MCF 10A (cell line): ENCODE measurements around the gene SHISA5. TPM values are rescaled to one million over a fixed set of nuclear protein-coding genes. Genes with fewer than 3 reads are reported as not detected.
A peak's percentile ranks its signal among the peaks of the same experiment; 100 is the strongest.

Experiments
- BruUV-seq: library from RNA; stranded (reverse); fragments of 400-500 nt; replicated peaks from 2 replicates; lab custom pipeline; 2021; lab: Mats Ljungman, UMichigan
- CTCF ChIA-PET: fragments of 300-600 bp; sonication (Branson Sonifier 250); formaldehyde crosslinking; extraction: SDS; loops from one replicate; lab custom pipeline; 2021; ENCODE audit warnings: antibody characterized with exemption, inconsistent platforms; lab: Yijun Ruan, JAX
- POLR2A ChIA-PET: fragments of 300-600, 350-650 bp; sonication (Branson Sonifier 250); formaldehyde crosslinking; extraction: SDS; loops from one replicate; lab custom pipeline; 2020; ENCODE audit warnings: antibody characterized with exemption, inconsistent platforms; lab: Yijun Ruan, JAX
- DNase-seq: peaks from one replicate; pipeline ENCODE4 v3.0.0-alpha.2; 2018; ENCODE audit not compliant: unreplicated experiment
- H3K27ac Mint-ChIP-seq: one replicate; pipeline ENCODE4 v1.8.0; 2022; ENCODE audit warnings: mild to moderate bottlenecking, low read depth, mixed read lengths; ENCODE audit not compliant: unreplicated experiment
- H3K27me3 Mint-ChIP-seq: one replicate; pipeline ENCODE4 v1.8.0; 2022; ENCODE audit warnings: mixed read lengths; ENCODE audit not compliant: insufficient read depth, unreplicated experiment
- H3K36me3 Mint-ChIP-seq: one replicate; pipeline ENCODE4 v1.8.0; 2022; ENCODE audit warnings: mild to moderate bottlenecking, moderate library complexity, mixed read lengths; ENCODE audit not compliant: insufficient read depth, unreplicated experiment
- H3K4me1 Mint-ChIP-seq: one replicate; pipeline ENCODE4 v1.8.0; 2022; ENCODE audit warnings: mixed read lengths; ENCODE audit not compliant: insufficient read depth, unreplicated experiment
- H3K4me3 Mint-ChIP-seq: one replicate; pipeline ENCODE4 v1.8.0; 2022; ENCODE audit warnings: mild to moderate bottlenecking, moderate library complexity, mixed read lengths; ENCODE audit not compliant: unreplicated experiment
- H3K9me3 Mint-ChIP-seq: one replicate; pipeline ENCODE4 v1.8.0; 2022; ENCODE audit warnings: mixed read lengths; ENCODE audit not compliant: unreplicated experiment
- intact Hi-C: fragments of 100-400 bp; cut with micrococcal nuclease; formaldehyde crosslinking; loops from 2 replicates; pipeline ENCODE4 v1.14.1; 2022
- total RNA-seq: library from RNA; stranded (reverse); gene quantifications from 2 replicates; pipeline ENCODE4 v1.2.3, GENCODE V29; 2022
- TF ChIP-seq, protein P1 (sequence below): fragments of 200-600 bp; IDR thresholded peaks from one replicate; pipeline ENCODE4 v1.8.0; 2022; ENCODE audit warnings: antibody characterized with exemption, mild to moderate bottlenecking; ENCODE audit not compliant: unreplicated experiment

Gene SHISA5
- total RNA-seq, 1 experiment from 2014 or later, result 131 TPM

DNA sequence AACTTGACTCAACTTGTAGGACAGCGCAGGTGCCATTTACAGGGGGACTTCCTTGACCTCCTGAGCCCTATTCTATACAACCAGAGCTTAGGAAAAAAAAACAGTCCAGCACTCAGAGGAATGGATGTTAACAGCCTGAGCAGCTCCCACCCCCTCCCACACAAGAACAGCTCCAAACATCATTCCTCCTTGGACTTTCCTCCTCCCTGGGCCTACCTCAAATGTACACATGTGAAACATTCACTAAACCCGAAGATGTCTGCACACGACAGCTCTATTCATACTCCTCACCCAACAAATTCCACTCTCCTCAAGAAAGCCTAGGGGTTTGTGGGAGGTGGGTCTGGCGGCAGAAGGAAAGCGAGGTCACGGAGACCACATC, 57.9 kb downstream of the SHISA5 start:
- peak overlapping the region; percentile 96 for H3K4me3 Mint-ChIP-seq
- intact Hi-C loops, result loop anchor here (5.0 kb wide), 1 partner anchor 101 kb away; no protein-coding TSS in a partner anchor
- no peaks in the 10 kb centered on the region for H3K27me3 Mint-ChIP-seq
- DNase-seq, result no peak
- H3K36me3 Mint-ChIP-seq, result peaks cover 54% of the 10 kb centered on the region
- ChIA-PET POLR2A (interaction anchor here (0.6 to 6.0 kb wide), 31 partner anchors 10 to 583 kb away, joined by 3 to 61 read pairs (median 4); partner anchors contain the start of genes CDC25A, IMPDH2, IP6K2 and PFKFB4), CTCF (interaction anchor here (0.7 to 4.7 kb wide), 9 partner anchors 9 to 580 kb away, joined by 3 to 57 read pairs (median 6); no protein-coding TSS in a partner anchor)
- TSS peak; percentile 73 for BruUV-seq
- TF ChIP-seq, protein P1, sequence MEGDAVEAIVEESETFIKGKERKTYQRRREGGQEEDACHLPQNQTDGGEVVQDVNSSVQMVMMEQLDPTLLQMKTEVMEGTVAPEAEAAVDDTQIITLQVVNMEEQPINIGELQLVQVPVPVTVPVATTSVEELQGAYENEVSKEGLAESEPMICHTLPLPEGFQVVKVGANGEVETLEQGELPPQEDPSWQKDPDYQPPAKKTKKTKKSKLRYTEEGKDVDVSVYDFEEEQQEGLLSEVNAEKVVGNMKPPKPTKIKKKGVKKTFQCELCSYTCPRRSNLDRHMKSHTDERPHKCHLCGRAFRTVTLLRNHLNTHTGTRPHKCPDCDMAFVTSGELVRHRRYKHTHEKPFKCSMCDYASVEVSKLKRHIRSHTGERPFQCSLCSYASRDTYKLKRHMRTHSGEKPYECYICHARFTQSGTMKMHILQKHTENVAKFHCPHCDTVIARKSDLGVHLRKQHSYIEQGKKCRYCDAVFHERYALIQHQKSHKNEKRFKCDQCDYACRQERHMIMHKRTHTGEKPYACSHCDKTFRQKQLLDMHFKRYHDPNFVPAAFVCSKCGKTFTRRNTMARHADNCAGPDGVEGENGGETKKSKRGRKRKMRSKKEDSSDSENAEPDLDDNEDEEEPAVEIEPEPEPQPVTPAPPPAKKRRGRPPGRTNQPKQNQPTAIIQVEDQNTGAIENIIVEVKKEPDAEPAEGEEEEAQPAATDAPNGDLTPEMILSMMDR, result no peak
- peak overlapping the region; percentile 73 for H3K27ac Mint-ChIP-seq
- peaks cover 25% of the 10 kb centered on the region for H3K4me1 Mint-ChIP-seq
- H3K9me3 Mint-ChIP-seq, result no peaks in the 10 kb centered on the region

DNA sequence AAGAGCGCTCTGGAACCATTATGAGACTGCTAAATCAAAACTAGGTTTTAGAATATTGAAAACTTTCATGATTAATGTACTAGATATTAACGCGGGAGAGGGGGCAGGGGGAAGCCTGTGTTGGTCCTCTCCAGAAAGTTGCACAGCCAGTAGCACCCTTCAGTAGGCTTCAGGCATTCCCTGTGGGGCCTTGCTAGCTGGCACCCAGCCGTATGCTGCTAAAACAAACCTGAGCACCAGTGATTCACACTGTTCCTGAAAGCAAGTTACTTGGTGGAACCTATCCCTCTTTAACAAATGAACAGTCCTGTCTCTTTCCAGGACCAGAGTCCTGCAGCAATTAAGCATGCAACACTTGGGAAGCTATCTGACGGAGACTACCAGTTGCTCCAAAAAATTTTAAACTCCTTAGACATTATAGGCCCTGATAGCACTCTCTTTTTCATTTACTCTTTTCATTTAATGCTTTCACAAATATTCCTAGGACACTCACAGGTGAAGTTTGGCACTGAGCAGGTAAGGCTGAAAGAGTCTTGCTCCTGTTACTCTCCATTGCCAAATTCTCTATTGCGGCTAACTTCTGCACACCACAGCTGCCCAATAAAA, 58.6 kb downstream of the SHISA5 start:
- Mint-ChIP-seq H3K4me3 (peak overlapping the region; percentile 96), H3K9me3 (no peaks in the 10 kb centered on the region), H3K27ac (no peak overlapping the region), H3K4me1 (peaks cover 25% of the 10 kb centered on the region), H3K36me3 (peaks cover 58% of the 10 kb centered on the region), H3K27me3 (no peaks in the 10 kb centered on the region)
- TF ChIP-seq, protein P1, result no peak
- POLR2A ChIA-PET, result interaction anchor here (0.6 to 6.0 kb wide), 25 partner anchors 9 to 584 kb away, joined by 3 to 61 read pairs (median 7); partner anchors contain the start of genes CDC25A, IMPDH2, IP6K2 and PFKFB4
- CTCF ChIA-PET, result interaction anchor here (0.8 to 4.7 kb wide), 7 partner anchors 9 to 177 kb away, joined by 3 to 57 read pairs (median 7); no protein-coding TSS in a partner anchor
- BruUV-seq, result no TSS peak
- intact Hi-C loops, result loop anchor here (5.0 kb wide), 1 partner anchor 102 kb away; no protein-coding TSS in a partner anchor
- no peak for DNase-seq

DNA sequence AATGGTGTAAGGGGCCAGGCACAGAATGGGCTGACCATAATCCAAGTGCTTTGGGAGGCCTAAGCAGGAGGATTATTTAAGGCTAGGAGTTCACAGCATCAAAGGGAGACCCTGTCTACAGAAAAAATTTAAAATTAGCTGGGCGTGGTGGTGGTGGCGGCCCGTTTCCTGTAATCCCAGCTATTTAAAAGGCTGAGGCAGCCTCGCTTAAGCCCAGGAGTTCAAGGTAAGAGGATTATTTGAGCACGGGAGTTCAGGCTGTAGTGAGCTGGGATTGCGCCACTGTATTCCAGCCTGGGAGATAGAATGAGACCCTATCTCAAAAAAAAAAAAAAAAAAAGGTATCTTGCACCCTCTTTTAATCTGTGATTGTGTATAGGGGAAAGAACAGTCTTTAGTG, 62.0 kb downstream of the SHISA5 start:
- peaks cover 27% of the 10 kb centered on the region for H3K4me1 Mint-ChIP-seq
- TF ChIP-seq, protein P1, result no peak
- no peaks in the 10 kb centered on the region for H3K9me3 Mint-ChIP-seq
- peak overlapping the region; percentile 77 for H3K27ac Mint-ChIP-seq
- peak overlapping the region; percentile 88 for H3K4me3 Mint-ChIP-seq
- peaks cover 56% of the 10 kb centered on the region for H3K36me3 Mint-ChIP-seq
- CTCF ChIA-PET, result interaction anchor here (0.5 to 10.7 kb wide), 5 partner anchors 9 to 324 kb away, joined by 3 to 647 read pairs (median 5); no protein-coding TSS in a partner anchor
- H3K27me3 Mint-ChIP-seq, result no peaks in the 10 kb centered on the region
- no TSS peak for BruUV-seq
- POLR2A ChIA-PET, result interaction anchor here (1.1 to 3.6 kb wide), 6 partner anchors 9 to 477 kb away, joined by 3 to 95 read pairs (median 15); partner anchors contain the start of genes ARIH2, CELSR3, PLXNB1 and SLC26A6
- no peak for DNase-seq
- intact Hi-C loops, result no loop called here

DNA sequence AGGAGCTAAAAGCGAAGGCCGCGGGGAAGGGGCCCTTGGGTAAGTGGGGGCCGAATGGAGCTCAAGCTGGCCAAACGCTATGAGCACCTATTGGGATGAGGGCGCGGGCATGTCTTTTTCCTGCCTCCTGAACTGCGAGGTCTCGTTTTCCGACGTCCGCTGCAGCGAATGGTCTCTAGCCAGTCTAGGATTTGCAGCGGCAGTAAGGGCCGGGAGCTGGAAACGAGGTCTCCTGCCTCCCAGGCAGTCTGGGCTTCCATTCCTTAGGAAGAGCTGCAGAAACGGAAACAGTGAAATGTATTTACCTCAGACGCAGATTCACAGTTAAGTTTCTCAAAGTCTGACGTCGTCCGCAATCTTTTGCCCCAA, 63.4 kb downstream of the SHISA5 start:
- TSS peak; percentile 69 for BruUV-seq
- Mint-ChIP-seq H3K27ac (peak overlapping the region; percentile 77), H3K27me3 (no peaks in the 10 kb centered on the region), H3K9me3 (no peaks in the 10 kb centered on the region), H3K4me1 (peaks cover 19% of the 10 kb centered on the region), H3K4me3 (peak overlapping the region; percentile 88), H3K36me3 (peaks cover 47% of the 10 kb centered on the region)
- TF ChIP-seq, protein P1, result no peak
- ChIA-PET CTCF (interaction anchor here (0.6 to 10.7 kb wide), 6 partner anchors 12 to 246 kb away, joined by 3 to 647 read pairs (median 8); partner anchors contain the start of gene PFKFB4), POLR2A (interaction anchor here (0.6 to 3.6 kb wide), 33 partner anchors 8 to 911 kb away, joined by 3 to 95 read pairs (median 7); partner anchors contain the start of genes ARIH2, CDC25A, CELSR3 and DHX30)
- no peak for DNase-seq
- intact Hi-C loops, result no loop called here
